HFFc6 (cell line): ENCODE results near the gene SORCS3. TPM values are rescaled to one million over a fixed set of nuclear protein-coding genes. Genes with fewer than 3 reads are reported as not detected.

ENCODE experiments used
- DNase-seq: peaks from one replicate; pipeline ENCODE4 v3.0.0-alpha.2; 2018
- H3K27ac Mint-ChIP-seq: 2 replicates; pipeline ENCODE4 v1.8.0; 2020; ENCODE audit warnings: mild to moderate bottlenecking, mixed read lengths
- H3K27me3 Mint-ChIP-seq: 2 replicates; pipeline ENCODE4 v1.8.0; 2021; ENCODE audit warnings: mild to moderate bottlenecking, moderate library complexity, mixed read lengths; ENCODE audit not compliant: insufficient read depth
- H3K36me3 Mint-ChIP-seq: 2 replicates; pipeline ENCODE4 v1.8.0; 2021; ENCODE audit warnings: low read depth, mixed read lengths
- H3K4me1 Mint-ChIP-seq: 2 replicates; pipeline ENCODE4 v1.8.0; 2020; ENCODE audit warnings: low read depth, mixed read lengths
- H3K4me3 Mint-ChIP-seq: 2 replicates; pipeline ENCODE4 v1.8.0; 2020; ENCODE audit warnings: mild to moderate bottlenecking, moderate library complexity, mixed read lengths
- H3K9me3 Mint-ChIP-seq: 2 replicates; pipeline ENCODE4 v1.8.0; 2020; ENCODE audit warnings: mild to moderate bottlenecking, mixed read lengths
- total RNA-seq, 6 experiments: library from RNA; stranded (reverse); fragmentation: NEBNext Ultra II Directional; extraction: Animal tissue kit (Norgen Biotek cat#: 25700); gene quantifications; 2 replicates in 1 of 6; 3 replicates in 5 of 6; pipeline ENCODE4 v1.2.3, GENCODE V29; 2021
- TF ChIP-seq, protein P1 (sequence below): fragments of 200-600 bp; sonication (generic); IDR thresholded peaks from 2 replicates; pipeline ENCODE4 v1.5.0; 2021; ENCODE audit warnings: antibody characterized with exemption, mild to moderate bottlenecking

The SORCS3 gene
- total RNA-seq, 6 experiments from 2014 or later = not detected

DNA sequence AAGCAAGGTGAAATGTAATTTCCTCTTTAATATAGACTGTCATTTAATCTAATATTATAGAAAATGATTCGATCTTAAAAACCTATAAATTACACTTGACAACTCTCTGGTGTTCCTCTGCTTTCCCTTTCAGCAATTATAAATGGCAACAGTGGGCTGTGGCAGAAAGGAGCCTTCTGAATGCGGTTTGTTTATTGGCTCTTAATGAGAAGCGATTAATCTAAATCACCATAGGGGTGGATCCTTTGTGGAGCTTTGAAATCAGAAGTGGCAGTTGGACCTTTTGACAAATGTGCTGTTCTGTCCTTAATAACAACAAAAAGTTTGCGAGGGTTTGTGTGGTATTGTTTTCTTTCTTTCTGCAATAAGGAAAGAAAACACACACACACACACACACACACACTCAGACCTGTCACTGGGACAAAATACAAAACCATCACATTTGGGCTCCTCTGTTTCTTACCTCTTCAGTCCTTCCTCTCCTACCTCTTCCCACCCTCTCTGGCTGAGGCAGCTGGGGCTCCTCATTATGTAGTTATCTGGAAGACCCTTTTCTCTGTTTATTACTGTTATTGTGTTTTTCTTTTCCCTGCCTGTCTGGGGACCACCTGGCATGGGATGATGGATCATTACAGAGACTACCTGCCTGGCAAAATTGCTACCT lies 316.2 kb downstream of the SORCS3 start:
- TF ChIP-seq, protein P1, sequence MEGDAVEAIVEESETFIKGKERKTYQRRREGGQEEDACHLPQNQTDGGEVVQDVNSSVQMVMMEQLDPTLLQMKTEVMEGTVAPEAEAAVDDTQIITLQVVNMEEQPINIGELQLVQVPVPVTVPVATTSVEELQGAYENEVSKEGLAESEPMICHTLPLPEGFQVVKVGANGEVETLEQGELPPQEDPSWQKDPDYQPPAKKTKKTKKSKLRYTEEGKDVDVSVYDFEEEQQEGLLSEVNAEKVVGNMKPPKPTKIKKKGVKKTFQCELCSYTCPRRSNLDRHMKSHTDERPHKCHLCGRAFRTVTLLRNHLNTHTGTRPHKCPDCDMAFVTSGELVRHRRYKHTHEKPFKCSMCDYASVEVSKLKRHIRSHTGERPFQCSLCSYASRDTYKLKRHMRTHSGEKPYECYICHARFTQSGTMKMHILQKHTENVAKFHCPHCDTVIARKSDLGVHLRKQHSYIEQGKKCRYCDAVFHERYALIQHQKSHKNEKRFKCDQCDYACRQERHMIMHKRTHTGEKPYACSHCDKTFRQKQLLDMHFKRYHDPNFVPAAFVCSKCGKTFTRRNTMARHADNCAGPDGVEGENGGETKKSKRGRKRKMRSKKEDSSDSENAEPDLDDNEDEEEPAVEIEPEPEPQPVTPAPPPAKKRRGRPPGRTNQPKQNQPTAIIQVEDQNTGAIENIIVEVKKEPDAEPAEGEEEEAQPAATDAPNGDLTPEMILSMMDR = no peak
- H3K9me3 Mint-ChIP-seq = peaks cover 27% of the 10 kb centered on the region
- H3K4me3 Mint-ChIP-seq = no peak overlapping the region
- H3K27me3 Mint-ChIP-seq = no peaks in the 10 kb centered on the region
- DNase-seq = no peak
- no peaks in the 10 kb centered on the region for H3K4me1 Mint-ChIP-seq
- H3K27ac Mint-ChIP-seq = no peak overlapping the region
- no peaks in the 10 kb centered on the region for H3K36me3 Mint-ChIP-seq

DNA sequence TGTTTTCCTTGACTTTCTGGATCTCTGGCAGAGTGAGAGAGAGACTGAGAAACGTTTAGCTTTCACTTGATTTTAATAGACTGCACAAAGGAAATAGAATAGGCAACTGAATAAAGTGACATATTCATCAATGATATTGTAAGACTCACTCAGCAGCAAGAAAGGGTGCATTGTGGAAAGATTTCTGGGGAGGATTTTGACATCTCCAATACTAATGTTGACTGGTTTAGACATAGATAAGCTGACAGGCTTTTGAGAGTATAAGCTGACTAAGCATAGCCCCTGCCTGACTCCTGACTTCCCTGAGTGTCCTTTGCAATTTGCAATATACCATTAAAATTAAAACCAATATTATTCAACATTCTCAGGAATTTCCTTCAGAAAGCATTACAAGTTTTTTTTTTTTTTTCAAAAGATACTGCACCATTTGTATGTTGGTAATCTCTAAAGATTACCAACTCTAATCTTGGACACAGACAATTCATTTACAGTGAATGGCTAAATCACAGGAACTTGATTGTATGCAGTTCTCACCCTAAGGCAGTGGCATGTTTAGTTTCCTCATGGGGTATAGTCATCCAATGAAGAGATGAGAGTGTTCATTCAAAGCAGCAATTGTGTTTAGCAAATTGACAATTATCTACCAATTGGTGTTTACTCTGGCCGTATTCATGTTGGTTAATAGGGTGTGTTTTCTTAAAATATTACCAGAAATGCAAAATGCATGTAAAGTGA lies 325.6 kb downstream of the SORCS3 start:
- Mint-ChIP-seq H3K4me3 (no peak overlapping the region), H3K27ac (no peak overlapping the region), H3K9me3 (peaks cover 16% of the 10 kb centered on the region), H3K4me1 (no peaks in the 10 kb centered on the region), H3K27me3 (no peaks in the 10 kb centered on the region), H3K36me3 (no peaks in the 10 kb centered on the region)
- TF ChIP-seq, protein P1 = no peak
- DNase-seq = no peak

DNA sequence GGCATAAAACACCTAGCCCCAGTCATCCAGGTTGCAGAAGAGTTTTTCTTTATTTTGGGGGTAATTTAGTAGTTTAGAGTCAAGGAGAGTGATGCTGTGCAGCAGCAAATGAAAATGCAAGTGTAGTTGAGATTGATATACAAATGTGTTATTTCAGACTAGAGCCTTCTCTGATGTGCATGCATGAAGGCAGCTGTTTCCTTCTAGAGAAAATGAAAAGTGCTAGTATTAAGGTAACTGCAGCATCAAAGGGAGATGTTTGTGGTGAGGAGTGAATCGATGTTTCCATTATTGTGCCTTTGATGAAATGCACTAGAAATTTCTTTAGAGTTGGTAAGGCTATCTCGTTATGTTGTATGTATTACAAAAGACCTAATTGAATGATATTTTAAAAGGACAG lies 339.3 kb downstream of the SORCS3 start:
- DNase-seq = no peak
- TF ChIP-seq, protein P1 = no peak
- Mint-ChIP-seq H3K27ac (no peak overlapping the region), H3K4me3 (no peak overlapping the region), H3K36me3 (no peaks in the 10 kb centered on the region), H3K27me3 (no peaks in the 10 kb centered on the region), H3K9me3 (peaks cover 31% of the 10 kb centered on the region), H3K4me1 (no peaks in the 10 kb centered on the region)

DNA sequence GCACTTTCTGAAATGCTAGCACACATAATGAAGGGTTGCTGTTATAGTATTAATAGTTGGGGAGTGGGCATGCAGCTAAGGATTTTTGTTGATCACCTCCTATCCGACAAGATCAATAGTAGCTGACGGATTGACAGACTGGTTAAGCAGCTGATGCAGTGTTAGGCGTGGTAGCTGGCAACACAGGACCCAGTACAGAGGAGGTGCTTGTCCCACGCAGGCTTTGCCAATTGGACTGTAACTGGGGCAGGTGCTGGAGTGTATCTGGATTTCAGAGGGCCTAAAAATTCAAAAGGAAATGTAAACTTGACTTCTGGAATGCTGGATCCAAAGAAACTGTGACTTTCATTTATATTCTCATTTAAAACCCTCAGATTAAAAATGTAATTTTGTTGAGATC lies 340.9 kb downstream of the SORCS3 start:
- Mint-ChIP-seq H3K27ac (no peak overlapping the region), H3K27me3 (no peaks in the 10 kb centered on the region), H3K4me1 (no peaks in the 10 kb centered on the region), H3K36me3 (no peaks in the 10 kb centered on the region), H3K9me3 (peaks cover 47% of the 10 kb centered on the region), H3K4me3 (no peak overlapping the region)
- DNase-seq = no peak
- TF ChIP-seq, protein P1 = no peak

DNA sequence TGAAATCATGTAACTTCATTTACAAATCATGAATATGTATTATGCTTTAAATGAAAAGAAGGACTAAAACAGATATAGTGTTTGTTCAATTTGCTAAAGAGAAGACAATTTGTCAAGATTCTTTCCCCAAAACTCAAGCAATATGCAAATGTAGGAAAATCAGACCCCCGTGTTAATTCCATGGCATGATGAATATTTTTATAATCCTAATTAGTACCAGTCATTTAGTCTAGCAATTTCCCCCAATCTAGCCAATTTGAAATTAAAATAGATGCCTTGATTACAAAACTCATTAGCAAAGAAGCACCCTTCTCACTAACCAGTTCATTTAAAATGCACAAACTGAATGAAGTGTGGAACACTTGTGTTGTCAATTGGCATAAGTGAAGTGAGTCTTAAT lies 347.6 kb downstream of the SORCS3 start:
- TF ChIP-seq, protein P1 = no peak

More for the DNA sequence above, 347.6 kb downstream of the SORCS3 start:
- Mint-ChIP-seq H3K36me3 (no peaks in the 10 kb centered on the region), H3K4me1 (no peaks in the 10 kb centered on the region), H3K4me3 (no peak overlapping the region), H3K9me3 (peaks cover 61% of the 10 kb centered on the region), H3K27ac (no peak overlapping the region), H3K27me3 (no peaks in the 10 kb centered on the region; the same call in 1 of the 2 replicates)
- no peak for DNase-seq
